Endothelial cell of umbilical vein (primary cell): ENCODE results near the gene SLC30A2. TPM values are rescaled to one million over a fixed set of nuclear protein-coding genes. Genes with fewer than 3 reads are reported as not detected.

Experiments used
- BruUV-seq: library from RNA; stranded (reverse); fragments of 400-500 nt; replicated peaks from 2 replicates; lab custom pipeline; 2021; lab: Mats Ljungman, UMichigan
- CTCF ChIA-PET: fragments of 300-600, 350-600 bp; sonication (Branson Sonifier 250); formaldehyde crosslinking; loops from one replicate; lab custom pipeline; 2021; ENCODE audit warnings: antibody characterized with exemption, inconsistent platforms; lab: Charles Lee
- POLR2A ChIA-PET: fragments of 300-600, 350-600 bp; sonication (Branson Sonifier 250); formaldehyde crosslinking; loops from one replicate; lab custom pipeline; 2021; ENCODE audit warnings: antibody characterized with exemption, inconsistent platforms; lab: Charles Lee
- DNase-seq: peaks from one replicate; pipeline ENCODE4 v3.0.0-alpha.2; 2011; ENCODE audit warnings: low read depth, low spot score
- FAIRE-seq: peaks from 2 replicates; lab custom pipeline; 2011; peaks lifted over from hg19 to GRCh38; lab: Jason Lieb, UNC
- H2AFZ ChIP-seq: 2 replicates; pipeline ENCODE4 v1.6.0; 2012; ENCODE audit warnings: low read depth, low read length, control low read depth, inconsistent platforms
- H3K27ac ChIP-seq: 2 replicates; pipeline ENCODE4 v1.5.1; 2011; ENCODE audit warnings: low read depth, mild to moderate bottlenecking, control low read depth, low read length, moderate library complexity; ENCODE audit not compliant: insufficient read depth
- H3K27me3 ChIP-seq, 2 experiments: 2 replicates each; pipeline versions ENCODE4 v1.6.0 to v1.6.1; 2011; ENCODE audit warnings: low read length in 2 of 2, mixed read lengths in 1 of 2; ENCODE audit not compliant: control insufficient read depth in 2 of 2, insufficient read depth in 2 of 2
- H3K36me3 ChIP-seq, 2 experiments: 2 replicates in 1 of 2; 3 replicates in 1 of 2; pipeline ENCODE4 v1.5.1; 2011; ENCODE audit warnings: low read length in 2 of 2, mild to moderate bottlenecking in 1 of 2, moderate library complexity in 1 of 2; ENCODE audit not compliant: control insufficient read depth in 2 of 2, insufficient read depth in 2 of 2; ENCODE audit errors: extremely low read depth in 1 of 2
- H3K4me1 ChIP-seq: 3 replicates; pipeline ENCODE4 v1.5.1; 2011; ENCODE audit warnings: mild to moderate bottlenecking, low read length; ENCODE audit not compliant: control insufficient read depth, insufficient read depth; ENCODE audit errors: extremely low read depth
- H3K4me2 ChIP-seq: 2 replicates; pipeline ENCODE4 v1.6.1; 2011; ENCODE audit warnings: low read length, control low read depth, mixed read lengths; ENCODE audit not compliant: insufficient read depth
- H3K4me3 ChIP-seq, 3 experiments: fragments of 200-600 bp in 1 of 3; sonication (generic), shearing (Covaris generic) in 1 of 3; replicated peaks in 1 of 3; 2 replicates each; pipeline ENCODE4 v1.5.1; 2011 to 2016; ENCODE audit warnings: control low read depth in 3 of 3, low read length in 3 of 3, mild to moderate bottlenecking in 2 of 3, inconsistent platforms in 1 of 3, low read depth in 1 of 3, moderate library complexity in 1 of 3; ENCODE audit not compliant: insufficient read depth in 1 of 3
- H3K79me2 ChIP-seq: 2 replicates; pipeline ENCODE4 v1.6.0; 2012; ENCODE audit warnings: low read length, inconsistent platforms; ENCODE audit not compliant: control insufficient read depth, insufficient read depth
- H3K9ac ChIP-seq: replicated peaks from 2 replicates; pipeline ENCODE3; 2011; ENCODE audit warnings: low read length, control low read depth; ENCODE audit not compliant: insufficient read depth; ENCODE audit errors: extremely low read depth
- H3K9me1 ChIP-seq: replicated peaks from 3 replicates; pipeline ENCODE4 v1.6.0; 2011; ENCODE audit warnings: mild to moderate bottlenecking, low read length; ENCODE audit not compliant: control insufficient read depth, insufficient read depth; ENCODE audit errors: extremely low read depth
- H3K9me3 ChIP-seq: replicated peaks from 2 replicates; pipeline ENCODE4 v1.5.1; 2012; ENCODE audit warnings: low read length, inconsistent platforms; ENCODE audit not compliant: control insufficient read depth, insufficient read depth
- H4K20me1 ChIP-seq: replicated peaks from 2 replicates; pipeline ENCODE3; 2011; ENCODE audit warnings: mild to moderate bottlenecking, low read length; ENCODE audit not compliant: control insufficient read depth, insufficient read depth; ENCODE audit errors: extremely low read depth
- CTCF ChIP-seq, 2 donors: IDR thresholded peaks; 1 replicate in 1 of 2; 2 replicates in 1 of 2; pipeline ENCODE4 v1.5.1; 2011; ENCODE audit warnings: low read length in 2 of 2, mild to moderate bottlenecking in 2 of 2, moderate library complexity in 2 of 2, control low read depth in 1 of 2, inconsistent platforms in 1 of 2, low read depth in 1 of 2; ENCODE audit not compliant: insufficient read depth in 1 of 2; ENCODE audit errors: extremely low read depth in 1 of 2
- EZH2 ChIP-seq: IDR thresholded peaks from 2 replicates; pipeline ENCODE4 v1.6.1; 2012; ENCODE audit warnings: borderline replicate concordance, low read depth, mild to moderate bottlenecking, moderate library complexity, low read length, inconsistent platforms; ENCODE audit not compliant: severe bottlenecking
- FOS ChIP-seq: IDR thresholded peaks from 2 replicates; pipeline ENCODE4 v1.6.1; 2011; ENCODE audit warnings: mild to moderate bottlenecking, low read length, moderate library complexity, borderline replicate concordance; ENCODE audit not compliant: insufficient read depth
- GATA2 ChIP-seq: IDR thresholded peaks from 2 replicates; pipeline ENCODE4 v1.7.0; 2011; ENCODE audit warnings: low read depth, mild to moderate bottlenecking, moderate library complexity, mixed read lengths, low read length; ENCODE audit not compliant: insufficient read length, insufficient read depth
- JUN ChIP-seq: IDR thresholded peaks from 2 replicates; pipeline ENCODE4 v1.6.1; 2011; ENCODE audit warnings: borderline replicate concordance, low read depth; ENCODE audit not compliant: insufficient read length, insufficient read depth
- MAX ChIP-seq: IDR thresholded peaks from 2 replicates; pipeline ENCODE4 v1.6.1; 2011; ENCODE audit not compliant: insufficient read depth, insufficient read length
- POLR2A ChIP-seq: IDR thresholded peaks from 2 replicates; pipeline ENCODE4 v1.6.1; 2012; ENCODE audit warnings: low read depth, mild to moderate bottlenecking, control low read depth, low read length
- POLR2AphosphoS5 ChIP-seq: IDR thresholded peaks from 2 replicates; pipeline ENCODE4 v1.6.1; 2012; ENCODE audit warnings: low read depth, mild to moderate bottlenecking, control low read depth, low read length, moderate library complexity; ENCODE audit not compliant: insufficient read depth
- dilution Hi-C: fragments of 300-500 bp; cut with MboI; formaldehyde crosslinking; loops from one replicate; pipeline ENCODE4 v1.15.0; 2019; ENCODE audit warnings: low sequenced_read_pairs; ENCODE audit not compliant: extremely low pct_ligation_motif_present
- intact Hi-C: fragments of 100-400 bp; cut with micrococcal nuclease; formaldehyde crosslinking; loops from one replicate; pipeline ENCODE4 v1.10.0; 2022
- polyA plus RNA-seq, 4 experiments: library from polyadenylated mRNA; depleted of rRNA in 3 of 4; stranded (reverse) in 3 of 4; unstranded in 1 of 4; fragments of >200 nt; gene quantifications; 2 replicates each; pipeline versions ENCODE4 v1.2.1 to v1.2.3, GENCODE V29; 2011 to 2012; ENCODE audit warnings: missing spikeins in 1 of 4
- total RNA-seq: library from RNA; stranded (reverse); gene quantifications from 2 replicates; pipeline ENCODE4 v1.2.3, GENCODE V29; 2021

Gene SLC30A2
- total and polyA plus RNA-seq, 2 donors (not counting 3 experiments of a cell fraction or from before 2014, with no cell fraction given): not detected

GRCh38 chr1:26010825-26011224 lies 35.1 kb downstream of the SLC30A2 start:
- no peaks in the 10 kb centered on the region for H3K36me3 ChIP-seq
- TF ChIP-seq MAX: no peak
- TF ChIP-seq POLR2AphosphoS5: no peak
- no peak for TF ChIP-seq GATA2
- TF ChIP-seq EZH2: no peak
- no peak for TF ChIP-seq POLR2A
- no peak for TF ChIP-seq JUN
- TF ChIP-seq FOS: no peak
- no peak for TF ChIP-seq CTCF (IDR thresholded peaks at IDR 0.05; ENCODE audit: extremely low read depth in 1 of 2, insufficient read depth in 1 of 2, low read depth in 1 of 2, low read length in 2 of 2)
- no peak overlapping the region for H3K4me2 ChIP-seq
- H3K9me3 ChIP-seq: no peaks in the 10 kb centered on the region
- H3K4me3 ChIP-seq: no peak overlapping the region
- no peak overlapping the region for H3K9ac ChIP-seq
- dilution Hi-C loops (no loop called here), intact Hi-C loops (no loop called here)
- H3K79me2 ChIP-seq: no peaks in the 10 kb centered on the region
- ChIA-PET POLR2A (no interaction called here), CTCF (interaction anchor here (0.7 to 3.9 kb wide), 5 partner anchors 9 to 115 kb away, joined by 3 to 20 read pairs (median 4); partner anchors contain the start of gene PAFAH2)
- no peak overlapping the region for H2AFZ ChIP-seq
- H3K27ac ChIP-seq: no peak overlapping the region
- no peak for DNase-seq
- FAIRE-seq: no peak
- H3K9me1 ChIP-seq: no peaks in the 10 kb centered on the region
- BruUV-seq: no TSS peak
- no peaks in the 10 kb centered on the region for H4K20me1 ChIP-seq
- H3K27me3 ChIP-seq: no peaks in the 10 kb centered on the region
- H3K4me1 ChIP-seq: no peaks in the 10 kb centered on the region
